Panc1 (cell line): ENCODE measurements around the gene OSBPL9. TPM values are rescaled to one million over a fixed set of nuclear protein-coding genes. Genes with fewer than 3 reads are reported as not detected.

Experiments
- ATAC-seq: fragments of 200-7000 bp; cut with Tn5 transposase; 2 replicates; pipeline ENCODE4 v1.9.1; 2020; ENCODE audit warnings: mild to moderate bottlenecking, moderate library complexity
- BruUV-seq: library from RNA; stranded (reverse); fragments of 400-500 nt; replicated peaks from 2 replicates; lab custom pipeline; 2021; lab: Mats Ljungman, UMichigan
- CTCF ChIA-PET: fragments of 300-600 bp; sonication (Branson Sonifier 250); formaldehyde crosslinking; loops from one replicate; lab custom pipeline; 2022; ENCODE audit warnings: antibody characterized with exemption; lab: Charles Lee
- POLR2A ChIA-PET: fragments of 300-600 bp; sonication (Branson Sonifier 250); formaldehyde crosslinking; loops from one replicate; lab custom pipeline; 2022; ENCODE audit warnings: antibody characterized with exemption; lab: Charles Lee
- DNase-seq: peaks from one replicate; pipeline ENCODE4 v3.0.0-alpha.2; 2010; ENCODE audit warnings: low read depth, low spot score
- H3K27ac ChIP-seq: 2 replicates; pipeline ENCODE4 v1.5.1; 2011; ENCODE audit warnings: mild to moderate bottlenecking, low read length, inconsistent platforms
- H3K27me3 ChIP-seq: fragments of 200-500 bp; sonication (Bioruptor generic); 2 replicates; pipeline ENCODE4 v1.6.0; 2014; ENCODE audit warnings: low read length, inconsistent platforms; ENCODE audit not compliant: control insufficient read depth, insufficient read depth
- H3K36me3 ChIP-seq: fragments of 200-500 bp; sonication (Bioruptor generic); 2 replicates; pipeline ENCODE4 v1.5.1; 2014; ENCODE audit warnings: inconsistent platforms, mild to moderate bottlenecking, low read length, moderate library complexity; ENCODE audit not compliant: control insufficient read depth, insufficient read depth
- H3K4me1 ChIP-seq: 2 replicates; pipeline ENCODE4 v1.5.1; 2011; ENCODE audit warnings: inconsistent platforms, mild to moderate bottlenecking, low read length, moderate library complexity; ENCODE audit not compliant: control insufficient read depth, insufficient read depth
- H3K4me3 ChIP-seq, 2 experiments: 2 replicates each; pipeline ENCODE4 v1.5.1; 2011 to 2012; ENCODE audit warnings: low read depth in 2 of 2, low read length in 2 of 2, mild to moderate bottlenecking in 2 of 2, inconsistent platforms in 1 of 2, moderate library complexity in 1 of 2
- H3K9me3 ChIP-seq: fragments of 200-500 bp; sonication (Bioruptor generic); 2 replicates; pipeline ENCODE4 v1.5.1; 2014; ENCODE audit warnings: low read depth, mild to moderate bottlenecking, inconsistent platforms, low read length, moderate library complexity; ENCODE audit not compliant: control insufficient read depth, insufficient read depth
- POLR2AphosphoS5 ChIP-seq: IDR thresholded peaks from 2 replicates; pipeline ENCODE4 v1.6.1; 2012; ENCODE audit warnings: mild to moderate bottlenecking, low read depth, low read length, moderate library complexity
- REST ChIP-seq, 2 experiments: IDR thresholded peaks; 2 replicates each; pipeline ENCODE4 v1.6.1; 2011 to 2012; ENCODE audit warnings: low read depth in 2 of 2, control low read depth in 1 of 2, low read length in 1 of 2, mild to moderate bottlenecking in 1 of 2, moderate library complexity in 1 of 2; ENCODE audit not compliant: insufficient read depth in 1 of 2
- SIN3A ChIP-seq: IDR thresholded peaks from 2 replicates; pipeline ENCODE4 v1.6.1; 2012; ENCODE audit warnings: low read depth, mild to moderate bottlenecking, low read length, moderate library complexity, borderline replicate concordance; ENCODE audit not compliant: insufficient read depth
- TCF7L2 ChIP-seq: IDR thresholded peaks from 2 replicates; pipeline ENCODE4 v1.6.1; 2011; ENCODE audit warnings: mild to moderate bottlenecking, low read depth, low read length, inconsistent platforms
- in situ Hi-C: cut with HindIII; loops from 2 replicates; pipeline ENCODE4 v1.10.0; 2016; ENCODE audit warnings: low sequenced_read_pairs, low pct_unique_long_range_greater_than_20kb
- intact Hi-C: fragments of 100-400 bp; cut with micrococcal nuclease; formaldehyde crosslinking; loops from one replicate; pipeline ENCODE4 v1.10.0; 2022; ENCODE audit not compliant: unreplicated experiment
- total RNA-seq: library from RNA; stranded (reverse); gene quantifications from one replicate; pipeline ENCODE4 v1.2.1, GENCODE V29; 2021; ENCODE audit not compliant: unreplicated experiment
- TF ChIP-seq, protein P1 (sequence below): fragments of 450-650 bp; IDR thresholded peaks from 2 replicates; pipeline ENCODE4 v1.5.1; 2017; ENCODE audit warnings: mild to moderate bottlenecking

OSBPL9 gene
- total RNA-seq, 1 experiment from 2014 or later: 85.5 TPM

DNA sequence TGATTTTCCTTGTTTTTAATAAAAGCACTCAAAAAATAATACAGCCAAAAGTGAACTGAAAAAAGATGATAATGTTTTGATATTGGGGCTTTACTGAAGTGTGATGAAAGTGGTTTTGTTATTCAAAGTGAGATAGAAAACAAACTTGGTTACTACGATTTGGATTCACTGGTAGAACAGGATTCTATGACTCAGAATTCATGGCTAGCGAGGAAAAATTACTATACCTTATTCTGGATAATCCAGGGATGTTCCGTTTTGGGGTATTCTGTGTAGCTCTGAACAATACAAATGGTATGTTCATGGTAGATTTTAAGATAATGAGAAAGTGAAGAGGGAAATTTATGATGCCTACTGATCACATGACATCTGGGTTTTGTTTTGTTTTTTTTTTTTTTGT, 144.0 kb downstream of the OSBPL9 start:
- Histone ChIP-seq H3K4me3 (no peak overlapping the region), H3K36me3 (0 out of 2 replicates have a peak, but pooled peaks cover 2% of the 10 kb centered on the region), H3K9me3 (no peaks in the 10 kb centered on the region), H3K27me3 (no peaks in the 10 kb centered on the region), H3K27ac (no peak overlapping the region), H3K4me1 (no peaks in the 10 kb centered on the region)
- no peak for ATAC-seq
- ChIA-PET POLR2A (interaction anchor here (0.6 to 0.7 kb wide), 2 partner anchors 47 to 259 kb away, joined by 4 to 10 read pairs; no protein-coding TSS in a partner anchor), CTCF (no interaction called here)
- BruUV-seq: no TSS peak
- TF ChIP-seq SIN3A: no peak
- TF ChIP-seq, protein P1, sequence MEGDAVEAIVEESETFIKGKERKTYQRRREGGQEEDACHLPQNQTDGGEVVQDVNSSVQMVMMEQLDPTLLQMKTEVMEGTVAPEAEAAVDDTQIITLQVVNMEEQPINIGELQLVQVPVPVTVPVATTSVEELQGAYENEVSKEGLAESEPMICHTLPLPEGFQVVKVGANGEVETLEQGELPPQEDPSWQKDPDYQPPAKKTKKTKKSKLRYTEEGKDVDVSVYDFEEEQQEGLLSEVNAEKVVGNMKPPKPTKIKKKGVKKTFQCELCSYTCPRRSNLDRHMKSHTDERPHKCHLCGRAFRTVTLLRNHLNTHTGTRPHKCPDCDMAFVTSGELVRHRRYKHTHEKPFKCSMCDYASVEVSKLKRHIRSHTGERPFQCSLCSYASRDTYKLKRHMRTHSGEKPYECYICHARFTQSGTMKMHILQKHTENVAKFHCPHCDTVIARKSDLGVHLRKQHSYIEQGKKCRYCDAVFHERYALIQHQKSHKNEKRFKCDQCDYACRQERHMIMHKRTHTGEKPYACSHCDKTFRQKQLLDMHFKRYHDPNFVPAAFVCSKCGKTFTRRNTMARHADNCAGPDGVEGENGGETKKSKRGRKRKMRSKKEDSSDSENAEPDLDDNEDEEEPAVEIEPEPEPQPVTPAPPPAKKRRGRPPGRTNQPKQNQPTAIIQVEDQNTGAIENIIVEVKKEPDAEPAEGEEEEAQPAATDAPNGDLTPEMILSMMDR: no peak
- no peak for TF ChIP-seq POLR2AphosphoS5
- TF ChIP-seq REST (IDR thresholded peaks at IDR 0.05; ENCODE audit: insufficient read depth in 1 of 2, low read depth in 2 of 2, low read length in 1 of 2): no peak
- no peak for TF ChIP-seq TCF7L2
- no peak for DNase-seq
- intact Hi-C loops (no loop called here), in situ Hi-C loops (no loop called here)

- intact Hi-C loops: no loop called here
- no peak overlapping the region for H3K27ac ChIP-seq
- no peak for TF ChIP-seq SIN3A
- TF ChIP-seq REST (IDR thresholded peaks at IDR 0.05; ENCODE audit: insufficient read depth in 1 of 2, low read depth in 2 of 2, low read length in 1 of 2): no peak
- TF ChIP-seq POLR2AphosphoS5: no peak
- TF ChIP-seq, protein P1: no peak
- no peak for TF ChIP-seq TCF7L2
- H3K9me3 ChIP-seq: no peaks in the 10 kb centered on the region
- no peaks in the 10 kb centered on the region for H3K4me1 ChIP-seq
- in situ Hi-C loops: no loop called here
- no peak for ATAC-seq
- BruUV-seq: no TSS peak
- POLR2A ChIA-PET: no interaction called here
- no peak overlapping the region for H3K4me3 ChIP-seq
- CTCF ChIA-PET: no interaction called here
- 0 out of 2 replicates have a peak, but pooled peaks cover 2% of the 10 kb centered on the region for H3K36me3 ChIP-seq
- no peaks in the 10 kb centered on the region for H3K27me3 ChIP-seq
- DNase-seq: no peak
Observed at GRCh38 chr1:51761351-51761750, 144.5 kb downstream of the OSBPL9 start.
